Suppressor macrophage treated with lipopolysaccharide for 4 hours (primary cell): ENCODE measurements around the gene NPHP1.
"Not testable (repeated sequence)": the region's sequence is repeated elsewhere in the genome, so short reads cannot be mapped to it uniquely, and the experiment has no call there.

ENCODE experiments used
- DNase-seq: peaks from one replicate; pipeline ENCODE4 v3.0.0-alpha.2; 2020

Gene NPHP1

DNA sequence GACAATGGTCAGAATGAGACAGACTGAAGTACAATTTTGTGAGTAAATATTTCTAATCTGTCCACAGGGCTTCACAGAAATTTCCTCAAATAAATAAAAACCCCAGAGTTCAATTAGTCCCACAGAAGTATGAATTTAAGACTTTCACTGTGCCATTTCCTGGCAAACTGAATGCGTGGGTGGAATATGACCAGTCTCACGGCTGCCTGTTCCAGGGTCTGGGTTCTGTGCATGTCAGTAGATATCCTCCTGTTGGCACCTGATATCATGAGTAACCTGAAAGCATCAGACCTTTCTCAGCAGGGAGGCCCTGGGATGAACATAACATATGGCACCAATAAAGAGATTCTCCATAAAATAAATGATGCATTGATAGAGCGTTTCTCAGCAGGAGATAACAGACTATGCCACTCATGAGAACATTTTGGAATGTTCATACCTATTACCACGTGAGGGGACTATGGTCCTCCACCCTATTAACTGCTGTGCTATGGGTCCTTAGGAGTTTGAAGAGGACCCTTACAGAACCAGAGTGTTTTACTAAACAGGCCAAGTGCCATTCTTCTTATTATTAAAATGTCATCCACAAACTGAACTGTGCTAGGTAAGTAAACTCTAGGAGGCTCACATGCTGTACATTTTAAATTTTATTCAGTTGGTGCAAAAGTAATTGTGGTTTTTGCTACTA lies 78.6 kb downstream of the NPHP1 start:
- no peak for DNase-seq

- DNase-seq, result no peak
Observed at GRCh38 chr2:110124939-110125691, 79.7 kb downstream of the NPHP1 start.

GRCh38 chr2:110124038-110124825 lies 80.6 kb downstream of the NPHP1 start:
- DNase-seq, result no peak

- DNase-seq, result no peak
Observed at GRCh38 chr2:110121592-110121991, 83.2 kb downstream of the NPHP1 start.

DNA sequence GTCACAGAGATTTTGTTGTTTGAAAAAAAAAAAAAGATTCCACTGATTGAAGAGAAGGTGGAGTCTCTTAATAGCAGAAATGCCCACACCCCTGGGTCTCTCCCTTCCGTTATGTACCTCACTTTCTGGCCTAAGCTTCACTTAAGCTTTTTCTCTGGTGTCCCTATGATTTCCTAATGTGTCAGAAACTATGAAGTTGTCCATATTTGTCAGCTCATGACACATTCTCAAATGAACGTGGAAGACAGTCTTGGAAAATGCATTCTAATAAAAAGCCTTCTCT lies 83.8 kb downstream of the NPHP1 start:
- no peak for DNase-seq

GRCh38 chr2:110120171-110121051 lies 84.4 kb downstream of the NPHP1 start:
- DNase-seq, result no peak

DNA sequence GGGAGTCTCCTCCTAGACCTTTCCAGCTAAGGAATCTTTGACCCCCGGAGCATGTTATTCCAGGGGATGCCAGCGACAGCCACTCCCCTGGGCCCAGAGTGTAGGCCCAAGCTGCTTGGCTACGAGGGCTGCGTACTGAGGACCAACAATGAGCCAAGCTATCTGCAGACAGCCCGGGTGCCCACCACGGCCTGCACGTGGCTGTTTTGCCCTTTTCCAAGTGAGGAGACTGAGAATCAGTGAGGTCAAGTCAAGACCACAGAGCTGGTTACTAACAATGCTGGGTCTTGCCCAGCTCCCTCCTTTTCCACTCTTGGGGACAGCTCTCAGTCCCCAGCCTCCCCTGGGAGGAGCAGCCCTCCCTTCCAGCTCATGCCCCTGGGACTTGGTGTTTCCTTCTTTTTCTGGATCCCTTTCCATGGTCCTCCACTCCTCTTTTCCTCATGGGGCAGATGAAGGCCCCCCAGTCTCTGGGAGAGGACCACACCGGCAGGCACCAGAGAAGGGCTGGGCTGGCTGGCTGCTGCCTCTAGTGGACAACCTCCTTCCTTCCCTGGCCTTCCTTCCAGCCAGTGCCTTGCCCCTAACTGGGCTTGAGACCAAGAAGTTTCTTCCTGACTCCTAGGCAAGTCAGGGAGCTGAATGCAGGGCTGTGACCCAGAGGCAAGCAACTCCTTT lies 88.6 kb downstream of the NPHP1 start:
- peak; percentile 21 for DNase-seq

DNA sequence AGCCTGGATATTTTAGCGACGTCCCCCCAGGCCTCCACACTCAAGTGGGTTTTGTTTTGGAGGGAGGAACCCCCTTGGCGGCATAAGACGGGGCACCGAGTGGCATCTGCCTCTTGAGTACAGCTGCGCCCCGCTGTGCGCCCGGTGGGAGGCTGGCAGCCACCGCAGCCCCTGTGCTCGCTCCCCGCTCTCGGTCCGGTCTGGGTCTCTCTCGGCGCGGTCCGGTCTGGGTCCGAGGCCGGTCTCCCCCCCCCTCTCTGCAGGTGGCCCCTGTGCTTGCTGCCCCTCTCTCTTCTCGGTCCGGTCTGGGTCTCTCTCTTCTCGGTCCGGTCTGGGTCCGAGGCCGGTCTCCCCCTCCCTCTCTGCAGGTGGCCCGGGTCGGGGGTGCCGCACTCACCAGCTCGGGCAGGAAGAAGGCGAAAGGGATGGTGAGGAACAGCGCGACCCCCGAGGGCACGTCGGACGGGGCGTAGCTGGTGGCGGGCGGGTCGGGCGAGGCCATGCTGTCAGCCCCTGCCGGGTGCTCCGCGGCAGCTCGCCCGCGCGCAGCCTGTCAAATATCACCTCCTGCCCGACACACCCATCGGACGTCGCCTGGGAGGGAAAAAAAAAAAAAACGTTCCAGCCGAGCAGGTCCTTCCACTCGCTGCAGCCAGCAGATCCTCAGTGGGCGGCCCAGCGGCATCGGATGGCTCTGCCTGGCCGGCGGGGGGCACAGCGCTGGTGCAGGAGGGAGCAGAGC lies 89.4 kb downstream of the NPHP1 start, which contains the start of gene MALL:
MALL (minus strand) TSS at position 532 of the 742 bp plus-strand sequence; CDS start at position 502, 30 bp downstream.
- no peak for DNase-seq

- no peak for DNase-seq
Observed at GRCh38 chr2:110114831-110115255, 90.0 kb downstream of the NPHP1 start.

DNA sequence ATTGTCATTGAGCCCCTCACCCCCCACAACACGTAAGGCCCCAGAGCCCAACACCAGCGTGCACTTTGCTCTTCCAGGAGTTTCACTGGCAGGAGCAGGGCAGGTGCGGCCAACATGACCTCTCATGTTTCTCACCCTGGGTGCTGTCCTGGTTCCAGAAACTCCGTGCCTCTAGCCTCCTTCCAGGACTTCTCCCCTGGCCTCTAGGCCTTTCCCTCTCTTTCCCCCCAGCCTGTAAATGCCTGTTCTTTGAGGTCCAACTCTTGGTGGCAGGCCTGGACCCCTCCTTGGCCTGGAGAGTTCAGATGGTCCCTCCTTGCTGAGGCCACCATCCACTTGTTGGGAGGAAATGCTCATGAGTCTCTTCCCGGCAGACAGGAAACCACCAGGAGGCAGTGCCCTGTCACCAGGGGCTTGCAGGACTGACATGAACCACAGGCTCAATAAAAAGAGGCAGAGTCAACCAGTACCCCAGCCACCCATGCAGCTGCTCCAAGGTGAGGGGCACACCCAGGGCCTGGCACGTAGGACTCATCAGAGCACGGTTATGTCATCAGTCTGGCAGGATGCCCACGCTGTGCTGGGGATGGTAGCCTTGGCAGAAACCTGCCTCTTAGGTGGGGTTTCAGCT lies 90.7 kb downstream of the NPHP1 start:
- DNase-seq, result no peak

DNA sequence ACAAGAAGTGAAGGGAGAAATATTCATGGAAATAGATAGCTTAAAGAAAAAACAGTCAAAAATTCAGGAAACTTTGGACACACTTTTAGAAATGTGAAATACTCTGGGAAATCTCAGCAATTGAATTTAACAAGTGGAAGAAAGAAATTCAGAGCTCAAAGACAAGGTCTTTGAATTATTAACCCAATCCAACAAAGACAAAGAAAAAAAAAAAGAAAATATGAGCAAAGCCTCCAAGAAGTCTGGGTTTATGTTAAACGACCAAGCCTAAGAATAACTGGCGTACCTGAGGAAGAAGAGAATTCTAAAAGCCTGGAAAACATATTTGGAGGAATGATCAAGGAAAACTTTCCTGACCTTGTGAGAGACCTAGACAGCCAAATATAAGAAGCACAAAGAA lies 96.5 kb downstream of the NPHP1 start:
- not testable (repeated sequence) for DNase-seq

GRCh38 chr2:110107092-110108079 lies 97.4 kb downstream of the NPHP1 start:
- DNase-seq, result no peak

- no peak for DNase-seq
Observed at GRCh38 chr2:110106642-110107041, 98.2 kb downstream of the NPHP1 start.

DNA sequence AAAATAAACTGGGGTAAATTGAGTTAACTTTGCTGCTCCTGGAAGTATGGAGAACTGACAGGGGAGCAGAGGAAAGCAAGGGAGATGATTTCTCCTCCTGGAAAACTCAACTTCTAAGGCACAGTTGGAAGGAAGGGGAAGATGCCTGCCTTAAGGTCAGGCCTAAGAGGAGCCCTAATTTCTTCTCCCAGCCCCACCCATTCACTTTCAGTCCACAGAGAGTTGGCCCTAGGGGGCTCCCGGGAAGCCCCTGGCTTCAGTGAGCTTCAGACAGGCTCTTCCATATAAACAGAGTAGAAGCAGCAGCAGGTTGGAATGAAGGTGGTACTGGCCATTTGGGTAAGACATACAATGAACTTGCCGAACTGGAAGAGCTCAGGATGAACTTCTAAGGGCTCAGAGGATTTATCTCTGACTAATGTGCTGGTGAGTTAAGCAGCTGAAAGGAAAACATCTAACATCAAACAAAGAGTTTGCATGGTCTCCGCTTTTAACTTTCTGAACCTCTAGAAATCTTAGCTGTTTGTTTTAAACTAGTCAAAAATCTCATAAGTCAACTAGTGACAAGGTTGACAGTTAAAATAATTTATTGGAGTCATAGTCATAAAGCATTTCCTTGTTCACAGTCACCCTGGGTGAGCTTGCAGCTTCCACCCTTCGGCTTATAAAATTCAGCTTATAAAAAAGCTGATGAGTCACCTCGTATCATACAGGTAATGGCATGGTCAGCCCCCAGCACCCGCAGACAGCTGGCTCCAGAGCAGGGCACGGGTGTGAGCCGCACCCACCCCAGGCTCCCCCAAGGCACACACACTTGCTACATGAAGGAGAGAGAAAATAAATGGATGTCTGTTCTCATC lies 99.0 kb downstream of the NPHP1 start:
- DNase-seq, result no peak

DNA sequence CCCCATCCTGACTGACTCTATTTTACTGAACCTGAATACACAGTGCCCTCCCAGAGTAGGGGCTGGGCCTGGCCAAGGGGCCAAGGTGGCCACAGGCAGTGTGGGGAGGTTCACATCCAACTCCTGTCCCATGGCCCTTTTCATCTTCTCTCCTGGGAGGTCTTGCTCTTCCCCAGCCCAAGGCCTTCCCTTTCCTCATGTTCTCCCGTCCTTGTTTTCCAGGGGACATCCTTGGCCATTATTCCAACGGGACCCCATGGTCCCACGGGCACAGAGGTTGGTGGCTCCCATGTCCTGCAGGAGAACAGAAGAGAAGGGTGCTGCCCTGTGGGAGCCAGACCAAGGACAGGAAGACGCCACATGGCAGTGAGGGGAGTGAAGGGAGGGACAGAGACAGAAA lies 99.6 kb downstream of the NPHP1 start:
- DNase-seq, result no peak

GRCh38 chr2:110104025-110104771 lies 100.6 kb downstream of the NPHP1 start:
- DNase-seq, result no peak

DNA sequence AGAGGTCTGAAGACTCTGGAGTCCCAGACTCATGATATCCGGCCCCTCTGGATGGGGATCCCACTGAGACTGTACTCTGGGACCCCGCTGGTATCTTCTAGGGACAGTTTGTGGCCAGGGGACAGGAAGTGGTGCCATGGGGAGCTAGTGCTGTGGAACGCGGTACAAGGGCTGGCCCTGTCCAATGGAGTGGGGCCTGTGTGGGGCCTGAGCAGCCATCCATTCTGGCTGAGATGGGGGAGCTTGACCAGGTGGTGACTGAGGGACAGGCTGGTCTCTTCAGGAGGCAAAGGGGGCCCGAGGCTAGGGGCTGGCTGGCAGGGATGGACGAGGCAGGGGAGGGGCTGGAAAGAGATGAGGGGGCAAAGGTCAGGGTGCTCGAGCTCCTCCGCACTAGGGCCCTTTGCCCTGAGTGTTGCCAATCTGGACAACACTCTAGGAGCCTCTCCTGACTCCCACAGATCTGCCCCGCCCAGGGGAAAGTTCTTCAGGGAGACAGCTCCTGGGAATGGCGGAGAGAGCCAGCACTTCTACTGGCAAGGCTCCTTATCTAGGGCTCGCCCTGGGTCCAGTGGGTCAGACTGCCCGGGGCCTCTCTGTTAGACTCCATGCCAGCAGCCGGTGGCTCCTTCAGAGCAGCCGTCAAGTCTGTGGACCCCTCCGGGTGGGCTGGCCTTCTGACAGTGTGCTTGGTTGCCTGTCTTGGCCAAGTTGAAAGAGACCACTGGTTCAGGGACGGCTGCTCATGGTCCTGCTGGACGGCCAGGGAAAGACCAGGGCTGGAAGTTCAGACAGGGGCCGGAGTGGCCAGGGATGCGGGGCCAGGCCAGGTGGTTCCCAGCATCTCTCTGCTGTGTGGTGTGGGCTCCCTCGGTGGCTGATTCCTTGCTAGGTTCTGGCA lies 101.5 kb downstream of the NPHP1 start:
- DNase-seq, result no peak
